ENCODE results near the gene RPS21.

DNA sequence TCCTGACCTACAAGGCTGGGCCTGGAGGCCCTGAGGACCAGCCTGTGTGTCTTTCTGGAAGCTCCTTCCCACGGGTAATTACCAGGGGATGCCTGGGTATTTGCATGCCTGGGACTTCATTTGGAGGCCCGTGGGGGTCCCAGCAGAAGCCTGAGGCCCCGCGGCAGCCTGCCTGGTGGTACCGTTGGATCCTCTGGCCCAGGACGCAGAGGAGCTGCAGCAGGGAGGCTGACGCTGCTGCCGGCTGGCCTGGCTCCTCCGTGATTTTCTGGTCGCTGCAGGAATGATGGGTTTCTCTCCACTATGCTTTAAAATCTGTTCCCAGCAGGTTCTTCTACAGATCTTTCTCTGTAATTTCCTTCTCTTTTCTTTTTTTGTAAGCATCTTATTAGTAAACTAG, 13.6 kb downstream of the RPS21 start:
- TF ChIP-seq EZH2phosphoT487 (IDR thresholded peaks at IDR 0.05; ENCODE audit: insufficient read depth, low read depth), result no peak
- TF ChIP-seq EZH2 (IDR thresholded peaks at IDR 0.05; ENCODE audit: insufficient read depth, poor library complexity, severe bottlenecking), result no peak

All from GM23248 (cell line).